HEK293T (cell line): ENCODE measurements around the gene DSN1.

ENCODE experiments used
- BHLHE40 ChIP-seq: fragments of 450-650 bp; IDR thresholded peaks from 2 replicates; pipeline ENCODE4 v1.6.1; 2016; ENCODE audit warnings: mild to moderate bottlenecking, moderate library complexity, borderline replicate concordance
- ELF4 ChIP-seq: fragments of 450-650 bp; IDR thresholded peaks from 2 replicates; pipeline ENCODE4 v1.6.1; 2017; ENCODE audit warnings: antibody characterized with exemption
- FOXM1 ChIP-seq: fragments of 450-650 bp; IDR thresholded peaks from 2 replicates; pipeline ENCODE4 v1.6.1; 2017; ENCODE audit warnings: mild to moderate bottlenecking, borderline replicate concordance

DNA sequence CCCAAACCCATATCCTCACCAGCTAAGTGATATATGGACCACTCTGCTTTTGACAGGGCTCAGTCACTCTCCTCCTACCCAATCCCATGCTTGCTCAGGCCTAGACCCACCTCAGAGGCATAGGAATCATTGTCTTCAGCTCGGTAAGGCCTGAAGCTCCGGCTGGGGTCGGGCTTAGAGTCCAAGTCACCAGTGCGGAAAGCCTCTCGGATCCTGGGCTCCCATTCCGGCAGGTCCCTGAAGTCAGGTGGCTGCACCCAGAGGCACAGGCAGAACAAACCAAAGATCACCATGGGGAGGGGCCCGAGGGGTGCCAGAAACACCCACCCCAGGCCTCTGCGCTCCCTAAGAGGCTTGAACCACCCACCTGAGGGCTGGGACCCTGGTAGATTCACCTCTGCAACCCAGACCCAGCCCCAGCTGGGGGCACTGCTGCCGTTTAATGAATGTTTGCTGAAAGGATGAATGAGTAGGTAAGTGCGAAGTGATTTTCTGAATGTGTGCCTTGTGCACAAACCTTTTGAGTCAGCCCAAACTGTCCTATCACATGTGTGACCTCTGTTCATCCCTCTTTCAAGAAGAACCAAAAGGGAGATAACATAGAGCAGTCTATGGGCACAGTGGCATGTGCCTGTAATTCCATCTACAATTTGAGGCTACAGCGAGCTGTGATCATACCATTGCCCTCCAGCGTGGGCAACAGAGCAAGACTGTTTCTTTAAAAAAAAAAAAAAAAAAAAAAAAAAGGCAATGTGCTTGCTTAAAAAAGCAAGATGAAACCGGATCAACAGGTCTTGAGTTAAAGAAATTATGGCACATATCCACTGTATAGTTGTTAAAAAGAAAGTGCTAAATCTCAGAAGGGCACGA is 39.3 kb upstream of the DSN1 start:
- TF ChIP-seq BHLHE40 = no peak
- no peak for TF ChIP-seq FOXM1
- no peak for TF ChIP-seq ELF4
